Measurements from ENCODE around the gene DBF4.

- no peak for TF ChIP-seq BRF2 (IDR thresholded peaks at IDR 0.05; ENCODE audit: borderline replicate concordance, insufficient read depth, insufficient read length)
- TF ChIP-seq DMBX1 (CRISPR knock-in tag; IDR thresholded peaks at IDR 0.05; ENCODE audit: borderline replicate concordance) = no peak
- no peak for TF ChIP-seq CTCF (IDR thresholded peaks at IDR 0.05 in 2 of 3, conservative IDR thresholded peaks at IDR 0.05 in 1 of 3; ENCODE audit: insufficient read depth in 2 of 3, low read depth in 1 of 3, low read length in 3 of 3)
Measured at GRCh38 chr7:87885018-87885417, 8.7 kb downstream of the DBF4 start.

All from K562 (cell line).